Activated CD8-positive, alpha-beta memory T cell treated with anti-CD3 and anti-CD28 coated beads, Interleukin-2, amount 50 U/mL, for 24 hours (primary cell): ENCODE results near the gene MPG.

ENCODE experiments used
- DNase-seq: peaks from one replicate; pipeline ENCODE4 v3.0.0-alpha.2; 2020; ENCODE audit errors: extremely low read depth

The MPG gene

GRCh38 chr16:66309-67182, 11.5 kb upstream of the MPG start:
- DNase-seq: no peak

DNA sequence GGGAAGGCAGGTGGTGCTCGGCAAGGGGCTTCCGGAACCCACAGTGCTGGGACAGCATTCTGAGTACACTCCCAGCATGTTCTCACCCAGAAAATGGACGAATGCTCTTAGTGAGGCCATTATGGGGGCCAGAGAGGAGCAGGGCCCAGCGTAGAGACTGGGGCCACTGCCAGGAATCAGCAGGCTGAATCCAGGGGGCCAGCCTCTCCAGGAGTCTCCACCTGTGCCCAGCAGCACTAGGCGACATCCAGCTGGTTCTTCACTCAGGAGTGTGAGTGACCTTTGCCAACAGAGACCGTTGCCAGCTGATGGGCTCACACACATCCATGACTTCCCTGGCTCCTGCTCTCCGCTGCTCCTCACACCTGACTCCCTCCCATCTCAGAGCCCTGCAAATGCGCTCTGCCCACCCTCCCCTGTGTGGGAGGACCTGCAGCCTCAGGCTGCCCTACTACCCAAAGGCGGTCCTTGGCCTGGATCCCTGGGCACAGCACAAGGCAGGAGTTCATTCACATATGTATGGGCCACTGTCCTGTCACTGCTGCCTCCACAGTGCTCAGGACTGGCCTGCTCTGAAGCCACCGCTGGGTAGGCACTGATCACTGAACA, 10.7 kb upstream of the MPG start:
- no peak for DNase-seq

- DNase-seq: no peak
Observed at GRCh38 chr16:67884-68789, 9.9 kb upstream of the MPG start.

- DNase-seq: no peak
Observed at GRCh38 chr16:69181-69580, 8.8 kb upstream of the MPG start.

DNA sequence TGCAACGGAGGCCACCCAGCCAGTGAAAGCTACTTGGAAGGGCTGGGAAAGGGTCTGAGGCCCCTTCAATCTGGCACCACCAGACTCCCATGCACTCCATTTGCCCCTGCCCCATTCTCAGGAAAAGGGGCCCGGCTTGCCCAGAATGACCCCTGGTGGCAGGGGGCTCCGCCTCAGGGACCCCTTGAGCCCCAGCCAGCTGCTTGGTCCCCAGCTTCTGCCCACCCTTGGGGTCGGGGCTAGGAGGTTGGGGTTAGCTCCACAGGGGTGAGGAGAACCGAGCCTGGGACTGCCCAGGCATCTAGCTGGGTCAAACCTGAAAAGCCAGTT, 6.8 kb upstream of the MPG start:
- DNase-seq: no peak

DNA sequence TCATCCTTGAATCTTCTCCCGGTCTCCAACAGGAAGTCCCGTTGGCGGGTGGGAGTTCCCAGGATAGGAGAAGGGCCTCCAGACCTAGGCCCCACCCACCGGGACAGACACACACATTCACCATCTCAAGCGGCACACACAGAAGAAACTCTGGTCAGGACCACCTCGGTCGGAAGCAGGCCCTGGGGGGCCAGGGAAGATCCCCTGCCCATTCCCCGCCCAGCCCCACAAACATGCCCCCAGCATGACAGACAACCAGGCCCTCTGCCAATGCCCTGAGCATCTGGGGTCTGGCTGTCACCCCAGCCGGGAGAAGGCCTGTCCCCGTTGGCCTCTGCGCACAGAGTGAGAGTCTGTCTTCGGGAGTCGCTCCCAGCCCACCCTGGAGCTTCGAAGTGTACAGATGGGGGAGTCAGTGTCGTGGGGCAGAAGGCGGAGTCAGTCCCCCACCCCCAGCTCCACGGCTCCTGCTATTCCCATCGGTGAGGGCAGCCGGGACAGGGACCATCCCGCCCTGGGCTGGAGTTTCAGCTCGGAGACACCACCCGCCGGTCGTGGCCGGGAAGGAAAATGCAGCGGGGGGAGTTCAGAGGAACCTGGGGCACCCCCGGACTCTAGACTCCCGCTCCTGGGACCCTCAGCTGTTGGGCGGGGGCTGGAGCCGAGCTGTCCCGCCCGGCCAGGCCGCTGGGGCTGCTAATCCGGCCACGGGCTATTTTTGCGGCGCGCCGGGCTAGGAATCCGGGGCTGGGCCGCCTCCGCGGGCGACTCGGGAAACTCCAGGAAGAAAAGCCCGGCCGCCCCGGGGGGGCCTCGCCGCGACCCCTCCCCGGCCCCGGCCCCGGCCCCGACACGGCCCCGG, 6.3 kb upstream of the MPG start:
- DNase-seq: no peak

DNA sequence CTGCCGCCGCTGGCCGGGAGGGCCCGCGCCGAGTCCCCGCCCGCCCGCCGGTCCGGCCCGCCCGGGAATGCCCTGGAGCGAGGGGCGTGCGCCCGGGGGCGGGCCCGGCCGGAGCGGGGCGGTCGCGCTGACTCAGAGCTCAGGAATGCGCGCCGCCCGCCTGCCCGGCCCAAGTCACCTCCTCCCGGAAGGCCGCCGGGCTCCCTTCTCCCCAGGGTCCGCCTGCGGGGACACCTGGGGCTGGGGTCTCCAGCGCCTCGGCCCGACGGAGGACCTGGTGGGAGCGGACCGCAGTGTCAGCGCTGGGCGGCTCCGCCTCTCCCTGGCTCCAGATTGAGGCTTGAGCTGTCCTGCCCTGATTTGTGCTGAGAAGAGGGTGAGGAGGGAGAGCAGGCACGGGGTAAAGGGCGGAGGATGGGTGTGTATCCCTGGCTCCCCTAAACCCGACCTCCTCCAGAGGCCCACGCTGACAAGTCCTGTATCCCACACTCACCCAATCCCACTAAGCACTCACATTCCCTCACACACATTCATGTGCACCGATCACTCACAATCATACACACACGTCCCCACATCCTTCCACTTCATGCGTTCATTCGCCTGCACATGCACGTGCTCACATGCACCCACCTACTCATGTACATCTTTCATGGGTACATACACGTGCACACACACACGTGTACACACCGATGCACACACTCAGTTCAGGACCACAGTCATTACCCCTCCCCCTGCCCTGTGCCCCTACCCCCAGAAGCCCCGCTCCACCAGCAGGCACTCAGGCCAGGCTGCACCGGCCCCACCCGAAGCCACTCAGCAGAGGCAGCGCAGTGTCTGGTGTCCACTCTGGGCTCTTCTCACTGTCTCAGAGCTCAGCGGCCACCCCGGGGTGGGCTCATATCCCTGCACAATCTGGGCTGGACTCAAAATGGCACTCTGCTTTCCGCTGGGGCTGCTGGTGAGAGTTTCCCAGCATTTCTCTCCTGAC, 5.2 kb upstream of the MPG start, which contains the start of gene RHBDF1:
RHBDF1 (minus strand) TSS at position 71 of the 988 bp plus-strand sequence. CDS start 7,616 bp downstream, outside the sequence.
- no peak for DNase-seq

GRCh38 chr16:74051-74746, 3.8 kb upstream of the MPG start:
- DNase-seq: no peak

- no peak for DNase-seq
Observed at GRCh38 chr16:74747-75334, 3.2 kb upstream of the MPG start.

- DNase-seq: no peak
Observed at GRCh38 chr16:75580-76501, 2.2 kb upstream of the MPG start.

GRCh38 chr16:76535-77272, 1.3 kb upstream of the MPG start:
- DNase-seq: no peak

- no peak for DNase-seq
Observed at GRCh38 chr16:77273-77806, 685 bp upstream of the MPG start.

DNA sequence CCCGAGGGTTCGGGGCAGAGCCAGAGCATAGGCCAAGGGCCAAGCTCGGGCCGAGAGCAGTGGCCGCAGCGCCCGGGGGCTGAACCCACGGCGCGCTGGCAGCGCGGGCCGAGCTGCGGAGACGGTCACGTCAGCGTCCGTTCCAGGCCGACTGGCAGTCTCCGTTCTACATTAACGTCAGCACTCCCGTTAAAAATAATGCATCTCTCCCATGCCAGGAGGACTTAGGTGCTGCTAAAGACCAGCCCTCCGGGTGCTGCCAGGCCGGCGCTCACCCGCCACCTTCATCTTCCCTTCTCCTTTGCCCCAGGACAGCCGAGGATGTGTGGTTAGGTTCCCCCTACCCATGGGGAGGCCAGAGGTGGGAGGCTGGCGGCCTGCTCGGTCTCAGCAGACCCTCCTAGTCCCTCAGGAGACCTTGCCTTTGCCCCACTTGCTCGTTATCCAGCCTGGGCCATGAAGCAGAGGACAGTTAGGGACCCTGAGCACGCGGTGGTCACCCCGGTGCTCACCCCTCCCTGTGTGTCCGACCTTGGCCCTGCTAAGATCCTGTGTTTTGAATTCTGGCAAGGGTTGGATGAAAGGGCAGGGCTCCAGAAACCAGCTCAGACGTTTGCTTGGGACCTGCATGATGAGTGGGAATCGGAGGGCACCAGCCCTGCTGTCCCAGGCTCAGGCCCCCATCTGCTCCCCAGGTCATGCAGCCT, 572 bp downstream of the MPG start:
- no peak for DNase-seq

DNA sequence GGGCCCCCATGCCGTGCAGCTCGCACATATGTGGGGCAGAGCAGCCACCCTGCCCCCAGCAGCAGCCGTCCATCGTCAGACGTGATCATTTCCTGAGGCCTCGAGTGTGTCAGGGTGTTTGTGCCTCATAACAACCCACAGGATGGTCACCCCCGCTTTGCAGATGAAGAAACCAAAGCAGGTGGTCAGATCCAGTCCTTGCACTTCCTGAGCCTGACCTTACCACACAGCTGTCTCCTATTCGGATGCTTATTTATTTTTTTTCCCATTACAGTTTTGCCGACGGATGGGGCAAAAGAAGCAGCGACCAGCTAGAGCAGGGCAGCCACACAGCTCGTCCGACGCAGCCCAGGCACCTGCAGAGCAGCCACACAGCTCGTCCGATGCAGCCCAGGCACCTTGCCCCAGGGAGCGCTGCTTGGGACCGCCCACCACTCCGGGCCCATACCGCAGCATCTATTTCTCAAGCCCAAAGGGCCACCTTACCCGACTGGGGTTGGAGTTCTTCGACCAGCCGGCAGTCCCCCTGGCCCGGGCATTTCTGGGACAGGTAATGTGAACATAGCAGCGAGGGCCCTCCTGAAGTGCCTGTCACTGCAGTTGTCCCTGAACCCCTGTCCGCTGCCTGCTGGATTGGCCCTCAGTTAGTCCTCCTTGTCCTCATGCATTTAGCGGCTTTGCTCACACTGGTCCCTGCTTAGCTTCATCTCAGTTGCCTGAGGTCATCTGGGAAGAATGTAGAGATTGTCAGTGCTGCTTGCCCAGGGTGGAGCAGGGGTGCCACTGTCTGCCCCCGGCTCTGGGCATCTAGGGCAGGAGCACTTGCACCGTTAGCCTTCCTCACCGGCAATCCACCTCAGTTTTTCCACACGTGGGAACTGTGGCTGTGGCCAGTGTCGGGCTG, 1.4 kb downstream of the MPG start:
- no peak for DNase-seq

GRCh38 chr16:83060-83603, 5.1 kb downstream of the MPG start:
- DNase-seq: no peak
